Fibroblast of lung (primary cell): ENCODE data around the gene AKAP14. TPM values are rescaled to one million over a fixed set of nuclear protein-coding genes. Genes with fewer than 3 reads are reported as not detected.
"Not testable (repeated sequence)": the region's sequence is repeated elsewhere in the genome, so short reads cannot be mapped to it uniquely, and the experiment has no call there.

ENCODE experiments used
- DNase-seq, 2 donors: peaks; one replicate each; pipeline versions ENCODE4 v3.0.0 to v3.0.0-alpha.2; 2010; ENCODE audit warnings: low read depth in 2 of 2
- H2AFZ ChIP-seq: 2 replicates; pipeline ENCODE4 v1.5.1; 2012; ENCODE audit warnings: low read length, control low read depth, inconsistent platforms
- H3K27ac ChIP-seq: 2 replicates; pipeline ENCODE4 v1.5.1; 2011; ENCODE audit warnings: low read length, control low read depth; ENCODE audit not compliant: insufficient read depth
- H3K27me3 ChIP-seq: 2 replicates; pipeline ENCODE4 v1.5.1; 2011; ENCODE audit warnings: mild to moderate bottlenecking, low read length; ENCODE audit not compliant: control insufficient read depth, insufficient read depth
- H3K36me3 ChIP-seq: 2 replicates; pipeline ENCODE4 v1.5.1; 2011; ENCODE audit warnings: low read length; ENCODE audit not compliant: control insufficient read depth, insufficient read depth
- H3K4me1 ChIP-seq: 2 replicates; pipeline ENCODE4 v1.5.1; 2011; ENCODE audit warnings: low read length; ENCODE audit not compliant: control insufficient read depth, insufficient read depth; ENCODE audit errors: extremely low read depth
- H3K4me2 ChIP-seq: 2 replicates; pipeline ENCODE4 v1.5.1; 2011; ENCODE audit warnings: low read length, control low read depth; ENCODE audit not compliant: insufficient read depth; ENCODE audit errors: extremely low read depth
- H3K4me3 ChIP-seq, 4 experiments: fragments of 200-600 bp in 1 of 4; sonication (generic) in 1 of 4; replicated peaks in 1 of 4; 2 replicates each; pipeline ENCODE4 v1.5.1; 2011 to 2016; ENCODE audit warnings: low read length in 4 of 4, low read depth in 3 of 4, mild to moderate bottlenecking in 3 of 4, control low read depth in 2 of 4, inconsistent platforms in 1 of 4, mixed read lengths in 1 of 4; ENCODE audit not compliant: insufficient read depth in 1 of 4; ENCODE audit errors: control extremely low read depth in 1 of 4
- H3K79me2 ChIP-seq: 2 replicates; pipeline ENCODE4 v1.5.1; 2012; ENCODE audit warnings: mild to moderate bottlenecking, low read length, inconsistent platforms; ENCODE audit not compliant: control insufficient read depth, insufficient read depth
- H3K9ac ChIP-seq: 2 replicates; pipeline ENCODE4 v1.5.1; 2011; ENCODE audit warnings: mild to moderate bottlenecking, low read length, control low read depth; ENCODE audit not compliant: insufficient read depth
- H3K9me3 ChIP-seq: 2 replicates; pipeline ENCODE4 v1.5.1; 2012; ENCODE audit warnings: low read depth, low read length; ENCODE audit not compliant: control insufficient read depth, insufficient read depth
- H4K20me1 ChIP-seq: 2 replicates; pipeline ENCODE4 v1.5.1; 2011; ENCODE audit warnings: low read length; ENCODE audit not compliant: control insufficient read depth, insufficient read depth; ENCODE audit errors: extremely low read depth
- CTCF ChIP-seq, 2 donors: IDR thresholded peaks in 1 of 2; conservative IDR thresholded peaks in 1 of 2; 1 replicate in 1 of 2; 2 replicates in 1 of 2; pipeline ENCODE4 v1.5.1; 2011 to 2012; ENCODE audit warnings: low read length in 2 of 2, control low read depth in 1 of 2, inconsistent platforms in 1 of 2, low read depth in 1 of 2, mild to moderate bottlenecking in 1 of 2
- EZH2 ChIP-seq: IDR thresholded peaks from 2 replicates; pipeline ENCODE4 v1.5.1; 2012; ENCODE audit warnings: low read length, control low read depth, mild to moderate bottlenecking; ENCODE audit errors: missing control alignments
- polyA plus RNA-seq, 2 donors: library from polyadenylated mRNA; depleted of rRNA in 1 of 2; stranded (reverse) in 1 of 2; unstranded in 1 of 2; fragments of >200 nt; gene quantifications; 2 replicates each; pipeline ENCODE4 v1.2.1, GENCODE V29; 2011 to 2012; ENCODE audit warnings: missing spikeins in 1 of 2
- total RNA-seq: library from RNA; depleted of rRNA; stranded (reverse); fragments of >200 nt; gene quantifications from 2 replicates; pipeline ENCODE4 v1.2.1, GENCODE V29; 2014

The AKAP14 gene
- total and polyA plus RNA-seq, 2 donors (not counting 1 experiment from before 2014, with no cell fraction given) = not detected

- Histone ChIP-seq H4K20me1 (no peaks in the 10 kb centered on the region), H3K27me3 (no peaks in the 10 kb centered on the region), H3K4me1 (no peaks in the 10 kb centered on the region), H3K9ac (no peak overlapping the region), H3K36me3 (no peaks in the 10 kb centered on the region), H3K4me2 (no peak overlapping the region), H3K79me2 (no peaks in the 10 kb centered on the region), H2AFZ (no peak overlapping the region), H3K9me3 (no peaks in the 10 kb centered on the region), H3K27ac (no peak overlapping the region), H3K4me3 (no peak overlapping the region)
- TF ChIP-seq CTCF (conservative IDR thresholded peaks at IDR 0.05 in 1 of 2, IDR thresholded peaks at IDR 0.05 in 1 of 2; ENCODE audit: low read depth in 1 of 2, low read length in 2 of 2) (no peak), EZH2 (no peak)
- DNase-seq = no peak
Measured at GRCh38 chrX:119917877-119918276, 22.2 kb downstream of the AKAP14 start.

GRCh38 chrX:119919835-119920585 lies 24.3 kb downstream of the AKAP14 start:
- TF ChIP-seq EZH2 (no peak), CTCF (conservative IDR thresholded peaks at IDR 0.05 in 1 of 2, IDR thresholded peaks at IDR 0.05 in 1 of 2; ENCODE audit: low read depth in 1 of 2, low read length in 2 of 2) (no peak)

GRCh38 chrX:119922391-119922790 lies 26.7 kb downstream of the AKAP14 start:
- not testable (repeated sequence) for H3K79me2 ChIP-seq, H3K9me3 ChIP-seq, H4K20me1 ChIP-seq, DNase-seq, H3K9ac ChIP-seq, H3K4me2 ChIP-seq, H2AFZ ChIP-seq, H3K27ac ChIP-seq, H3K27me3 ChIP-seq, H3K36me3 ChIP-seq, H3K4me1 ChIP-seq, H3K4me3 ChIP-seq

More at GRCh38 chrX:119919835-119920585, 24.3 kb downstream of the AKAP14 start:
- H4K20me1 ChIP-seq = no peaks in the 10 kb centered on the region
- no peak overlapping the region for H3K4me2 ChIP-seq
- H3K9me3 ChIP-seq = no peaks in the 10 kb centered on the region
- no peaks in the 10 kb centered on the region for H3K36me3 ChIP-seq
- no peak overlapping the region for H3K9ac ChIP-seq
- H3K4me1 ChIP-seq = no peaks in the 10 kb centered on the region
- H2AFZ ChIP-seq = no peak overlapping the region
- H3K4me3 ChIP-seq = no peak overlapping the region
- no peak overlapping the region for H3K27ac ChIP-seq
- H3K27me3 ChIP-seq = no peaks in the 10 kb centered on the region
- no peaks in the 10 kb centered on the region for H3K79me2 ChIP-seq
- no peak for DNase-seq
